ENCODE measurements around the gene UGT1A10.

The UGT1A10 gene

GRCh38 chr2:233810385-233810784 is 174.1 kb downstream of the UGT1A10 start:
- no peak for DNase-seq

- no peak for DNase-seq
Observed at GRCh38 chr2:233811087-233811486, 174.8 kb downstream of the UGT1A10 start.

- DNase-seq: no peak
Observed at GRCh38 chr2:233811732-233812131, 175.5 kb downstream of the UGT1A10 start.

GRCh38 chr2:233813236-233814055 is 177.2 kb downstream of the UGT1A10 start:
- no peak for DNase-seq

GRCh38 chr2:233814056-233814835 is 178.0 kb downstream of the UGT1A10 start:
- DNase-seq: no peak

- DNase-seq: no peak
Observed at GRCh38 chr2:233815861-233816260, 179.6 kb downstream of the UGT1A10 start.

- no peak for DNase-seq
Observed at GRCh38 chr2:233816334-233816733, 180.1 kb downstream of the UGT1A10 start.

GRCh38 chr2:233816771-233817170 is 180.5 kb downstream of the UGT1A10 start:
- no peak for DNase-seq

- DNase-seq: no peak
Observed at GRCh38 chr2:233817361-233817911, 181.2 kb downstream of the UGT1A10 start.

- no peak for DNase-seq
Observed at GRCh38 chr2:233817995-233818638, 181.9 kb downstream of the UGT1A10 start.

GRCh38 chr2:233818639-233819621 is 182.7 kb downstream of the UGT1A10 start:
- DNase-seq: no peak

- no peak for DNase-seq
Observed at GRCh38 chr2:233819884-233820773, 183.9 kb downstream of the UGT1A10 start.

- DNase-seq: no peak
Observed at GRCh38 chr2:233820774-233821105, 184.5 kb downstream of the UGT1A10 start.

GRCh38 chr2:233821196-233821595 is 184.9 kb downstream of the UGT1A10 start:
- DNase-seq: no peak

GRCh38 chr2:233821709-233822100 is 185.5 kb downstream of the UGT1A10 start:
- DNase-seq: no peak

- DNase-seq: no peak
Observed at GRCh38 chr2:233822101-233822771, 186.0 kb downstream of the UGT1A10 start.

Data from cerebellar nuclear complex (tissue), 1 donor.